HEK293T (cell line): Measurements from ENCODE around the gene BLOC1S5.
A peak's percentile ranks its signal among the peaks of the same experiment; 100 is the strongest.

Experiments
- CTCF ChIA-PET: fragments of 350-600 bp; formaldehyde crosslinking; extraction: SDS; loops from one replicate; lab custom pipeline; 2021; ENCODE audit warnings: antibody characterized with exemption, inconsistent platforms; lab: Yijun Ruan, JAX
- POLR2A ChIA-PET: fragments of 350-600 bp; formaldehyde crosslinking; extraction: SDS; loops from one replicate; lab custom pipeline; 2020; ENCODE audit warnings: antibody characterized with exemption, inconsistent platforms; lab: Yijun Ruan, JAX
- DNase-seq: peaks from one replicate; pipeline ENCODE4 v3.0.0; 2012; ENCODE audit warnings: mixed read lengths; ENCODE audit errors: extremely low spot score
- ARNT ChIP-seq: fragments of 450-650 bp; IDR thresholded peaks from 2 replicates; pipeline ENCODE4 v1.6.1; 2017; ENCODE audit warnings: mild to moderate bottlenecking
- BHLHE40 ChIP-seq: fragments of 450-650 bp; IDR thresholded peaks from 2 replicates; pipeline ENCODE4 v1.6.1; 2016; ENCODE audit warnings: mild to moderate bottlenecking, moderate library complexity, borderline replicate concordance
- CTBP1 ChIP-seq: fragments of 450-650 bp; IDR thresholded peaks from 2 replicates; pipeline ENCODE4 v1.6.1; 2016; ENCODE audit warnings: borderline replicate concordance
- ELF4 ChIP-seq: fragments of 450-650 bp; IDR thresholded peaks from 2 replicates; pipeline ENCODE4 v1.6.1; 2017; ENCODE audit warnings: antibody characterized with exemption
- FOXA1 ChIP-seq: fragments of 450-650 bp; IDR thresholded peaks from 2 replicates; pipeline ENCODE4 v1.6.1; 2016; ENCODE audit warnings: mild to moderate bottlenecking
- FOXK2 ChIP-seq: fragments of 450-650 bp; IDR thresholded peaks from 2 replicates; pipeline ENCODE4 v1.6.1; 2016; ENCODE audit warnings: mild to moderate bottlenecking
- FOXM1 ChIP-seq: fragments of 450-650 bp; IDR thresholded peaks from 2 replicates; pipeline ENCODE4 v1.6.1; 2017; ENCODE audit warnings: mild to moderate bottlenecking, borderline replicate concordance
- HDGF ChIP-seq: fragments of 450-650 bp; IDR thresholded peaks from 2 replicates; pipeline ENCODE4 v1.6.1; 2017; ENCODE audit warnings: antibody characterized with exemption, borderline replicate concordance
- L3MBTL2 ChIP-seq: fragments of 450-650 bp; conservative IDR thresholded peaks from 2 replicates; pipeline ENCODE4 v1.6.1; 2016; ENCODE audit warnings: mild to moderate bottlenecking
- LEF1 ChIP-seq: fragments of 450-650 bp; IDR thresholded peaks from 2 replicates; pipeline ENCODE4 v1.6.1; 2017; ENCODE audit warnings: mild to moderate bottlenecking, borderline replicate concordance
- NFRKB ChIP-seq: fragments of 450-650 bp; IDR thresholded peaks from 2 replicates; pipeline ENCODE4 v1.6.1; 2016; ENCODE audit warnings: mild to moderate bottlenecking, moderate library complexity
- PKNOX1 ChIP-seq: fragments of 450-650 bp; IDR thresholded peaks from 2 replicates; pipeline ENCODE4 v1.6.1; 2016
- SP1 ChIP-seq: fragments of 450-650 bp; IDR thresholded peaks from 2 replicates; pipeline ENCODE4 v1.6.1; 2017
- SUZ12 ChIP-seq: fragments of 450-650 bp; IDR thresholded peaks from 2 replicates; pipeline ENCODE4 v1.6.1; 2016; ENCODE audit warnings: mild to moderate bottlenecking
- TARDBP ChIP-seq: fragments of 450-650 bp; IDR thresholded peaks from 2 replicates; pipeline ENCODE4 v1.6.1; 2016
- ZNF384 ChIP-seq: fragments of 450-650 bp; IDR thresholded peaks from 2 replicates; pipeline ENCODE4 v1.6.1; 2016

BLOC1S5 gene

GRCh38 chr6:8017276-8017701 lies 46.9 kb downstream of the BLOC1S5 start:
- no peak for TF ChIP-seq PKNOX1
- no peak for TF ChIP-seq HDGF
- no peak for TF ChIP-seq BHLHE40
- no peak for TF ChIP-seq ELF4
- no peak for TF ChIP-seq ZNF384
- TF ChIP-seq L3MBTL2: no peak
- TF ChIP-seq SP1: no peak
- no peak for TF ChIP-seq ARNT
- no peak for TF ChIP-seq NFRKB
- no peak for TF ChIP-seq FOXA1
- no peak for TF ChIP-seq FOXK2
- no peak for TF ChIP-seq FOXM1
- no peak for TF ChIP-seq TARDBP
- POLR2A ChIA-PET: interaction anchor here (0.5 kb wide), 1 partner anchor 169 kb away, joined by 3 read pairs; no protein-coding TSS in a partner anchor
- CTCF ChIA-PET: interaction anchor here (0.8 to 1.1 kb wide), 2 partner anchors 11 to 294 kb away, joined by 3 read pairs; no protein-coding TSS in a partner anchor
- DNase-seq: no peak

- ChIA-PET CTCF (interaction anchor here (1.1 kb wide), 1 partner anchor 9 kb away, joined by 4 read pairs; no protein-coding TSS in a partner anchor), POLR2A (no interaction called here)
- TF ChIP-seq PKNOX1 (no peak), ELF4 (no peak), LEF1 (no peak), FOXA1 (no peak), CTBP1 (no peak), FOXK2 (no peak), L3MBTL2 (no peak), ZNF384 (no peak), NFRKB (no peak), BHLHE40 (no peak), SUZ12 (no peak), HDGF (no peak)
- DNase-seq: no peak
These were observed 49.2 kb downstream of the BLOC1S5 start for GRCh38 chr6:8014947-8015346.

- POLR2A ChIA-PET: no interaction called here
- CTCF ChIA-PET: no interaction called here
These were observed 50.4 kb downstream of the BLOC1S5 start for GRCh38 chr6:8013763-8014162.

GRCh38 chr6:8006208-8006607 lies 58.0 kb downstream of the BLOC1S5 start:
- DNase-seq: peak; percentile 33
- ChIA-PET CTCF (interaction anchor here (0.6 to 1.4 kb wide), 6 partner anchors 9 to 285 kb away, joined by 3 to 7 read pairs (median 4); no protein-coding TSS in a partner anchor), POLR2A (interaction anchor here (1.2 kb wide), 1 partner anchor 97 kb away, joined by 3 read pairs; no protein-coding TSS in a partner anchor)
- TF ChIP-seq FOXM1: no peak
- no peak for TF ChIP-seq FOXA1
- TF ChIP-seq ELF4: no peak
- TF ChIP-seq L3MBTL2: no peak
- no peak for TF ChIP-seq SP1
- no peak for TF ChIP-seq BHLHE40
- no peak for TF ChIP-seq NFRKB
- no peak for TF ChIP-seq ARNT
- TF ChIP-seq CTBP1: no peak
- no peak for TF ChIP-seq PKNOX1

More at GRCh38 chr6:8013763-8014162, 50.4 kb downstream of the BLOC1S5 start:
- DNase-seq: no peak
- peak; percentile 19; the same call in 1 of the 2 replicates for TF ChIP-seq PKNOX1
- TF ChIP-seq SUZ12: no peak

GRCh38 chr6:8005136-8005535 lies 59.1 kb downstream of the BLOC1S5 start:
- ChIA-PET POLR2A (no interaction called here), CTCF (interaction anchor here (0.6 kb wide), 1 partner anchor 399 kb away, joined by 3 read pairs; no protein-coding TSS in a partner anchor)
- DNase-seq: no peak
- TF ChIP-seq ZNF384 (no peak), LEF1 (no peak), ARNT (no peak), NFRKB (no peak), SUZ12 (no peak), TARDBP (no peak), HDGF (no peak), SP1 (no peak), BHLHE40 (no peak), FOXK2 (no peak), FOXM1 (no peak), PKNOX1 (no peak), CTBP1 (no peak), L3MBTL2 (no peak), FOXA1 (no peak), ELF4 (no peak)
